Kidney (tissue), 22 donors: ENCODE results near the gene MUC6. TPM values are rescaled to one million over a fixed set of nuclear protein-coding genes. Genes with fewer than 3 reads are reported as not detected.

Experiments used
- DNase-seq, 5 donors: peaks; one replicate each; pipeline ENCODE4 v3.0.0-alpha.2; 2013 to 2020
- FAIRE-seq: peaks from 2 replicates; lab custom pipeline; 2012; peaks lifted over from hg19 to GRCh38; lab: Jason Lieb, UNC
- H3K27ac ChIP-seq, 2 donors: one replicate each; pipeline ENCODE4 v1.7.0; 2013; ENCODE audit warnings: low read depth in 2 of 2, low read length in 2 of 2, inconsistent platforms in 1 of 2
- H3K27me3 ChIP-seq: one replicate; pipeline ENCODE4 v1.7.1; 2013; ENCODE audit warnings: low read length, inconsistent platforms; ENCODE audit not compliant: control insufficient read depth, insufficient read depth
- H3K36me3 ChIP-seq, 3 donors: one replicate each; pipeline versions ENCODE4 v1.7.0 to v1.7.1; 2013; ENCODE audit warnings: low read length in 3 of 3, control low read depth in 1 of 3, inconsistent platforms in 1 of 3; ENCODE audit not compliant: insufficient read depth in 3 of 3, control insufficient read depth in 2 of 3
- H3K4me1 ChIP-seq, 3 donors: one replicate each; pipeline versions ENCODE4 v1.7.0 to v1.7.1; 2013; ENCODE audit warnings: low read length in 3 of 3, inconsistent platforms in 1 of 3, low read depth in 1 of 3; ENCODE audit not compliant: control insufficient read depth in 2 of 3, insufficient read depth in 2 of 3
- H3K4me3 ChIP-seq, 3 donors: one replicate each; pipeline versions ENCODE4 v1.7.0 to v1.8.1; 2013; ENCODE audit warnings: low read length in 3 of 3, control low read depth in 1 of 3, inconsistent platforms in 1 of 3
- H3K9ac ChIP-seq, 3 donors: one replicate each; pipeline versions ENCODE4 v1.7.0 to v1.7.1; 2013; ENCODE audit warnings: low read length in 3 of 3, control low read depth in 1 of 3, inconsistent platforms in 1 of 3
- H3K9me3 ChIP-seq, 3 donors: one replicate each; pipeline versions ENCODE4 v1.7.0 to v1.7.1; 2013; ENCODE audit warnings: low read length in 3 of 3, control low read depth in 1 of 3, inconsistent platforms in 1 of 3; ENCODE audit not compliant: control insufficient read depth in 2 of 3, insufficient read depth in 1 of 3
- intact Hi-C: fragments of 100-400 bp; cut with DNase I; formaldehyde crosslinking; loops from one replicate; pipeline ENCODE4 v1.11.1; 2022
- long read RNA-seq, 10 donors: library from polyadenylated mRNA in 1 of 10; unstranded in 1 of 10; transcript quantifications; one replicate each; pipeline ENCODE4 v2.0.0 and lab custom pipeline, GENCODE V29; 2021 to 2026
- polyA plus RNA-seq: library from polyadenylated mRNA; stranded (reverse); fragments of 350-450 nt; fragmentation: Illumina TruSeq; extraction: RNeasy Lipid Tissue Mini Kit (QIAGEN cat#74804); gene quantifications from one replicate; pipeline ENCODE4 v1.2.3, GENCODE V29; 2014; ENCODE audit warnings: low read depth, low replicate concordance; ENCODE audit not compliant: insufficient read depth
- total RNA-seq: library from RNA; stranded (reverse); fragmentation: NEBNext Ultra II Directional; extraction: Animal tissue kit (Norgen Biotek cat#: 25700); gene quantifications from one replicate; pipeline ENCODE4 v1.2.1, GENCODE V29; 2021
- TF ChIP-seq, protein P1 (sequence below): IDR thresholded peaks from 3 replicates; pipeline ENCODE4 v1.5.1; 2012; ENCODE audit warnings: mild to moderate bottlenecking, moderate library complexity, borderline replicate concordance; ENCODE audit not compliant: insufficient read depth; ENCODE audit errors: extremely low read depth
- donor health status: control.
- donor health status: control.
- donor health status: control.
- donor health status: control.
- donor health status: control.
- donor health status: DM: yes; HTN: yes; CAD: no.
- donor health status: Normal renal cell carcinoma (clear cell type).

The MUC6 gene, protein sequence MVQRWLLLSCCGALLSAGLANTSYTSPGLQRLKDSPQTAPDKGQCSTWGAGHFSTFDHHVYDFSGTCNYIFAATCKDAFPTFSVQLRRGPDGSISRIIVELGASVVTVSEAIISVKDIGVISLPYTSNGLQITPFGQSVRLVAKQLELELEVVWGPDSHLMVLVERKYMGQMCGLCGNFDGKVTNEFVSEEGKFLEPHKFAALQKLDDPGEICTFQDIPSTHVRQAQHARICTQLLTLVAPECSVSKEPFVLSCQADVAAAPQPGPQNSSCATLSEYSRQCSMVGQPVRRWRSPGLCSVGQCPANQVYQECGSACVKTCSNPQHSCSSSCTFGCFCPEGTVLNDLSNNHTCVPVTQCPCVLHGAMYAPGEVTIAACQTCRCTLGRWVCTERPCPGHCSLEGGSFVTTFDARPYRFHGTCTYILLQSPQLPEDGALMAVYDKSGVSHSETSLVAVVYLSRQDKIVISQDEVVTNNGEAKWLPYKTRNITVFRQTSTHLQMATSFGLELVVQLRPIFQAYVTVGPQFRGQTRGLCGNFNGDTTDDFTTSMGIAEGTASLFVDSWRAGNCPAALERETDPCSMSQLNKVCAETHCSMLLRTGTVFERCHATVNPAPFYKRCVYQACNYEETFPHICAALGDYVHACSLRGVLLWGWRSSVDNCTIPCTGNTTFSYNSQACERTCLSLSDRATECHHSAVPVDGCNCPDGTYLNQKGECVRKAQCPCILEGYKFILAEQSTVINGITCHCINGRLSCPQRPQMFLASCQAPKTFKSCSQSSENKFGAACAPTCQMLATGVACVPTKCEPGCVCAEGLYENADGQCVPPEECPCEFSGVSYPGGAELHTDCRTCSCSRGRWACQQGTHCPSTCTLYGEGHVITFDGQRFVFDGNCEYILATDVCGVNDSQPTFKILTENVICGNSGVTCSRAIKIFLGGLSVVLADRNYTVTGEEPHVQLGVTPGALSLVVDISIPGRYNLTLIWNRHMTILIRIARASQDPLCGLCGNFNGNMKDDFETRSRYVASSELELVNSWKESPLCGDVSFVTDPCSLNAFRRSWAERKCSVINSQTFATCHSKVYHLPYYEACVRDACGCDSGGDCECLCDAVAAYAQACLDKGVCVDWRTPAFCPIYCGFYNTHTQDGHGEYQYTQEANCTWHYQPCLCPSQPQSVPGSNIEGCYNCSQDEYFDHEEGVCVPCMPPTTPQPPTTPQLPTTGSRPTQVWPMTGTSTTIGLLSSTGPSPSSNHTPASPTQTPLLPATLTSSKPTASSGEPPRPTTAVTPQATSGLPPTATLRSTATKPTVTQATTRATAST (N-terminal part only)
- total RNA-seq (3.0 TPM), polyA plus RNA-seq (1.1 TPM)
- long read RNA-seq, donor 1, partial matches to known transcripts = 6 of 6 reads
- long read RNA-seq, donor 1, other reads (novel, unspliced or antisense) = 0 of 6 reads
- long read RNA-seq, donor 2 = 0 reads
- long read RNA-seq, donor 3 = 0 reads
- long read RNA-seq, donor 4, partial matches to known transcripts = 5 of 5 reads
- long read RNA-seq, donor 4, other reads (novel, unspliced or antisense) = 0 of 5 reads
- long read RNA-seq, donor 5 = 0 reads
- long read RNA-seq, donor 6 = 0 reads
- long read RNA-seq, donor 7, partial matches to known transcripts = 2 of 5 reads
- long read RNA-seq, donor 7, other reads (novel, unspliced or antisense) = 3 of 5 reads
- long read RNA-seq, donor 8 = 0 reads
- long read RNA-seq, donor 9 = 0 reads
- long read RNA-seq, donor 10, partial matches to known transcripts = 15 of 15 reads
- long read RNA-seq, donor 10, other reads (novel, unspliced or antisense) = 0 of 15 reads

DNA sequence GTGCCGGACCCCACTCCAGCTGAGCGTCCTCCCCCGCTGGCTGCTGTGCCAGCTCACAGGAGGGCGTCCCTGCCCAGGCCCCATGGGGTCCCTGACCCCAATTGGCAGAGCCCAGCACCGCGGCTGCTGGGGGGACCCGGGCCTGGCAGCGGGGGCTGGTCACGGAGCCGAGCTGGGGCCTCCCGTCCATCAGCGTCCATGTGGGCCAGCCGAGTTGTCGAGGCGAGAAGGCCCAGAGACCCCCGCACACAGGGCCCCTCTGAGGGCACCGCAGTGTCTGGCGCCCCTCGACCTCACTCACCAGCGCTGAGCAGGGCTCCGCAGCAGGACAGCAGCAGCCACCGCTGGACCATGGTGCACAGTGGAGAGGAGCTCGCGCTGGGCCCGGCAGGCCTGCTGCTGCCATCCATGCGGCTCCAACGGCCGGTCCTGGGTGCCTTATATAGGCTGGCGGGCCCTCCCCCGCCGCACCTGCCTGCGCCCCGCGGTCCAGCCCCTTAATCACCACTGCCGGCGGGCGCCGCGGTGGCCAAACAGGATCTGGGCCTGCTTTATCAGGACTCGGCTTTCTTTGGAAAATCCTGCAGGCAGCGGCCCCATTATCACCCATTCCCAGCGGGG, at the start of gene MUC6:
TSS of gene MUC6 (minus strand) at position 416 of the 621 bp plus-strand sequence. CDS start at position 353, 63 bp downstream.
- Histone ChIP-seq H3K4me1 (no peaks in the 10 kb centered on the region), H3K27me3 (no peaks in the 10 kb centered on the region), H3K4me3 (no peak within 1 kb of the TSS)

DNA sequence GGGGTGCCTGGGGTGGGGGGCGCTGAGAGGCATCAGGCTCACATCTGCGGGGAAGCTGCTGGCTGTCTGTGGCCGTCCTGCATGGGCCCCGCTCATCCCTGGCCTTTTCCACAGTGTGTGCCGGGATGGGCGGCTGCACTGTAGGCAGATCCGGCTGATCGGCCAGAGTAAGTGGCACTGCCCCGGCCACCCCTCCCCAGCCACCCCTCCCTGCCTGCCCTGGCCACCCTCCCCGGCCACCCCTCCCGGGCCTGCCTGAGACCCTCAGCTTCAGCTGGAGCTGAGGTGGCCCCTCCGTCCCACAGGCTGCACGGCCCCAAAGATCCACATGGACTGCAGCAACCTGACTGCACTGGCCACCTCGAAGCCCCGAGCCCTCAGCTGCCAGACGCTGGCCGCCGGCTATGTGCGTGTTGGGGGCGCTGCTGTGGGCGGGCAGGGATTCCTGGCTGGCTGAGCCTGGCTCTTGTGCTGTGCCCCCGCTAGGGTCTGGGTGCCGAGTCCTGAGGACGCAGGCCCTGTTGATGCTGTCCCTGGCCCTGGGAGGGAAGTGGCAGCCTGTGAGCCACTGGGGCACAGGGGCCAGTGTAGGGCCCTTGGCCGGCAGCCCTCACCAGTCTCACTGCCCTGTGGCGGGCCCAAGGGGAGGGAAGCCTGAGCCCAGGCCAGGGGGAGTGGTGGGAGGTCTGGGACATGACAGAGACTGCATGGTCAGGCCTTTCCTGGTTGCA, 49.1 kb upstream of the MUC6 start:
- TF ChIP-seq, protein P1, sequence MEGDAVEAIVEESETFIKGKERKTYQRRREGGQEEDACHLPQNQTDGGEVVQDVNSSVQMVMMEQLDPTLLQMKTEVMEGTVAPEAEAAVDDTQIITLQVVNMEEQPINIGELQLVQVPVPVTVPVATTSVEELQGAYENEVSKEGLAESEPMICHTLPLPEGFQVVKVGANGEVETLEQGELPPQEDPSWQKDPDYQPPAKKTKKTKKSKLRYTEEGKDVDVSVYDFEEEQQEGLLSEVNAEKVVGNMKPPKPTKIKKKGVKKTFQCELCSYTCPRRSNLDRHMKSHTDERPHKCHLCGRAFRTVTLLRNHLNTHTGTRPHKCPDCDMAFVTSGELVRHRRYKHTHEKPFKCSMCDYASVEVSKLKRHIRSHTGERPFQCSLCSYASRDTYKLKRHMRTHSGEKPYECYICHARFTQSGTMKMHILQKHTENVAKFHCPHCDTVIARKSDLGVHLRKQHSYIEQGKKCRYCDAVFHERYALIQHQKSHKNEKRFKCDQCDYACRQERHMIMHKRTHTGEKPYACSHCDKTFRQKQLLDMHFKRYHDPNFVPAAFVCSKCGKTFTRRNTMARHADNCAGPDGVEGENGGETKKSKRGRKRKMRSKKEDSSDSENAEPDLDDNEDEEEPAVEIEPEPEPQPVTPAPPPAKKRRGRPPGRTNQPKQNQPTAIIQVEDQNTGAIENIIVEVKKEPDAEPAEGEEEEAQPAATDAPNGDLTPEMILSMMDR = no peak
- H3K9ac ChIP-seq = no peak overlapping the region
- DNase-seq (peak in 1 of 5 donors; percentile 65), FAIRE-seq (no peak)
- no peaks in the 10 kb centered on the region for H3K36me3 ChIP-seq
- no peaks in the 10 kb centered on the region for H3K9me3 ChIP-seq
- H3K27me3 ChIP-seq = no peaks in the 10 kb centered on the region
- no peak overlapping the region for H3K27ac ChIP-seq
- no peaks in the 10 kb centered on the region for H3K4me1 ChIP-seq
- intact Hi-C loops = no loop called here
- H3K4me3 ChIP-seq = no peak overlapping the region

More for the DNA sequence above, at the start of gene MUC6:
- peaks cover 0 to 4% (median 0%) of the 10 kb centered on the region in 3 donors for H3K36me3 ChIP-seq
- TF ChIP-seq, protein P1 = no peak
- no peak within 1 kb of the TSS for H3K27ac ChIP-seq
- H3K9me3 ChIP-seq = no peaks in the 10 kb centered on the region
- H3K9ac ChIP-seq = no peak within 1 kb of the TSS
- DNase-seq (peak in 3 of 5 donors; percentile 56 to 64 (median 57)), FAIRE-seq (no peak)
- intact Hi-C loops = no loop called here
